GM04503 (cell line): ENCODE measurements around the gene CCDC124.

Experiments
- DNase-seq: peaks from one replicate; pipeline ENCODE4 v3.0.0-alpha.2; 2012; ENCODE audit warnings: low read depth

The CCDC124 gene

GRCh38 chr19:17953869-17954268, 21.1 kb downstream of the CCDC124 start:
- no peak for DNase-seq

GRCh38 chr19:17954401-17954800, 21.6 kb downstream of the CCDC124 start:
- DNase-seq, result no peak

GRCh38 chr19:17957149-17957849, 24.5 kb downstream of the CCDC124 start:
- no peak for DNase-seq

GRCh38 chr19:17957885-17958284, 25.1 kb downstream of the CCDC124 start:
- DNase-seq, result no peak

- DNase-seq, result no peak
Observed at GRCh38 chr19:17963936-17964691, 31.3 kb downstream of the CCDC124 start.

GRCh38 chr19:17965370-17966128, 32.7 kb downstream of the CCDC124 start:
- no peak for DNase-seq

- no peak for DNase-seq
Observed at GRCh38 chr19:17966129-17966483, 33.3 kb downstream of the CCDC124 start.

GRCh38 chr19:17966550-17967256, 33.9 kb downstream of the CCDC124 start, which contains the start of gene KCNN1:
Gene KCNN1 (plus strand): TSS chr19:17967107. CDS start chr19:17973889, 6,782 bp downstream.
- DNase-seq, result no peak

GRCh38 chr19:17967257-17968051, 34.6 kb downstream of the CCDC124 start:
- DNase-seq, result no peak

- DNase-seq, result no peak
Observed at GRCh38 chr19:17968362-17968761, 35.5 kb downstream of the CCDC124 start.

GRCh38 chr19:17969096-17969792, 36.4 kb downstream of the CCDC124 start:
- no peak for DNase-seq

- DNase-seq, result no peak
Observed at GRCh38 chr19:17972230-17972629, 39.4 kb downstream of the CCDC124 start.

GRCh38 chr19:17973759-17974158, 40.9 kb downstream of the CCDC124 start:
- no peak for DNase-seq

- DNase-seq, result no peak
Observed at GRCh38 chr19:17974551-17974950, 41.7 kb downstream of the CCDC124 start.

GRCh38 chr19:17975032-17975431, 42.2 kb downstream of the CCDC124 start:
- no peak for DNase-seq

GRCh38 chr19:17977021-17977420, 44.2 kb downstream of the CCDC124 start:
- no peak for DNase-seq

- DNase-seq, result no peak
Observed at GRCh38 chr19:17977488-17977887, 44.7 kb downstream of the CCDC124 start.

- no peak for DNase-seq
Observed at GRCh38 chr19:17981611-17982010, 48.8 kb downstream of the CCDC124 start.

- no peak for DNase-seq
Observed at GRCh38 chr19:17982430-17982829, 49.6 kb downstream of the CCDC124 start.

- DNase-seq, result no peak
Observed at GRCh38 chr19:17985037-17985818, 52.4 kb downstream of the CCDC124 start.
